Testis (tissue), 3 donors: ENCODE measurements around the gene HUNK. TPM values are rescaled to one million over a fixed set of nuclear protein-coding genes. Genes with fewer than 3 reads are reported as not detected.

Experiments used
- DNase-seq: peaks from one replicate; pipeline ENCODE4 v3.0.0-alpha.2; 2019
- H3K27ac ChIP-seq, 2 donors: fragments of 200-600 bp; sonication (generic); one replicate each; pipeline ENCODE4 v1.5.1; 2019
- H3K27me3 ChIP-seq: fragments of 200-600 bp; sonication (generic); one replicate; pipeline ENCODE4 v1.5.1; 2019
- H3K36me3 ChIP-seq: fragments of 200-600 bp; sonication (generic); one replicate; pipeline ENCODE4 v1.5.1; 2017; ENCODE audit warnings: low read depth; ENCODE audit errors: missing control alignments
- H3K4me1 ChIP-seq: fragments of 200-600 bp; sonication (generic); one replicate; pipeline ENCODE4 v1.5.1; 2019
- H3K4me3 ChIP-seq, 2 donors: fragments of 200-600 bp; sonication (generic); one replicate each; pipeline ENCODE4 v1.5.1; 2017 to 2019
- H3K9me3 ChIP-seq: fragments of 200-600 bp; sonication (generic); one replicate; pipeline ENCODE4 v1.5.1; 2017
- POLR2A ChIP-seq: fragments of 450-650 bp; IDR thresholded peaks from one replicate; pipeline ENCODE4 v1.6.1; 2017; ENCODE audit warnings: antibody characterized with exemption, mild to moderate bottlenecking, moderate library complexity
- WGBS, 2 donors: methylation state at CpG; one replicate each; pipeline ENCODE4 v1.1.5; 2018; 5-methylcytosine and 5-hydroxymethylcytosine counted together
- intact Hi-C: fragments of 100-400 bp; cut with DNase I; formaldehyde crosslinking; loops from one replicate; pipeline ENCODE4 v1.15.1; 2023; ENCODE audit warnings: low total_unique reads
- polyA plus RNA-seq: library from polyadenylated mRNA; stranded (reverse); fragments of 350-450 nt; fragmentation: Illumina TruSeq; extraction: RNeasy Lipid Tissue Mini Kit (QIAGEN cat#74804); gene quantifications from one replicate; pipeline ENCODE4 v1.2.3, GENCODE V29; 2014; ENCODE audit warnings: low read depth, low replicate concordance; ENCODE audit not compliant: insufficient read depth
- total RNA-seq, 2 donors: library from RNA; depleted of rRNA; stranded (reverse); fragments of >200 nt; gene quantifications; one replicate each; pipeline ENCODE4 v1.2.3, GENCODE V29; 2016
- TF ChIP-seq, protein P1 (sequence below), 3 experiments: fragments of 450-650 bp in 2 of 3; fragments of 200-600 bp in 1 of 3; sonication (generic) in 1 of 3; IDR thresholded peaks; one replicate each; pipeline ENCODE4 v1.5.1; 2016 to 2019; ENCODE audit warnings: antibody characterized with exemption in 3 of 3, mild to moderate bottlenecking in 2 of 3, moderate library complexity in 1 of 3

HUNK gene
- total and polyA plus RNA-seq, 3 donors from 2014 or later, result 2.1 to 7.6 (median 6.8) TPM

DNA sequence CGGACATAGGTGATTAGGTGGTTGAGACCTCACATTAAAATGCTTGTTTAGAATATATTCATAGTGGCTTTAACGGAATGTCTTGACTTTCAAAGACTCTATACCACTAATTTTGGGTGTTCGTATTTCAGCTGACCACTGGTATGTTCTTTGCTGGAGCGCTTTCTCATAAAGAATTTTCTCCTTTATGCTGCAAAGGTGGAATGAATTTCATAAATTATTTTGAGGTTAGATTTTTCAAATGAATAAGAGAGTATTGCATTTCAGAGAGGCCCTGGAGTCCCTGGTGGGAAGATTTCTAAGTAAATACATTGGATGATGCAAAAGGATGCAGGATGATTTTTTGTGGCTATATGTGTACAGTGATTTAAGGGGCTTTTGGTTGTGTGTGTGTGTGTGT is 55.8 kb downstream of the HUNK start:
- H3K27me3 ChIP-seq, result no peaks in the 10 kb centered on the region
- 96% methylated on average over 4 of the region's 4 CpGs for WGBS, 2 donors
- H3K9me3 ChIP-seq, result no peaks in the 10 kb centered on the region
- H3K4me3 ChIP-seq, result no peak overlapping the region
- no peaks in the 10 kb centered on the region for H3K4me1 ChIP-seq
- no peak for DNase-seq
- H3K36me3 ChIP-seq, result no peaks in the 10 kb centered on the region
- TF ChIP-seq POLR2A, result no peak
- TF ChIP-seq, protein P1, sequence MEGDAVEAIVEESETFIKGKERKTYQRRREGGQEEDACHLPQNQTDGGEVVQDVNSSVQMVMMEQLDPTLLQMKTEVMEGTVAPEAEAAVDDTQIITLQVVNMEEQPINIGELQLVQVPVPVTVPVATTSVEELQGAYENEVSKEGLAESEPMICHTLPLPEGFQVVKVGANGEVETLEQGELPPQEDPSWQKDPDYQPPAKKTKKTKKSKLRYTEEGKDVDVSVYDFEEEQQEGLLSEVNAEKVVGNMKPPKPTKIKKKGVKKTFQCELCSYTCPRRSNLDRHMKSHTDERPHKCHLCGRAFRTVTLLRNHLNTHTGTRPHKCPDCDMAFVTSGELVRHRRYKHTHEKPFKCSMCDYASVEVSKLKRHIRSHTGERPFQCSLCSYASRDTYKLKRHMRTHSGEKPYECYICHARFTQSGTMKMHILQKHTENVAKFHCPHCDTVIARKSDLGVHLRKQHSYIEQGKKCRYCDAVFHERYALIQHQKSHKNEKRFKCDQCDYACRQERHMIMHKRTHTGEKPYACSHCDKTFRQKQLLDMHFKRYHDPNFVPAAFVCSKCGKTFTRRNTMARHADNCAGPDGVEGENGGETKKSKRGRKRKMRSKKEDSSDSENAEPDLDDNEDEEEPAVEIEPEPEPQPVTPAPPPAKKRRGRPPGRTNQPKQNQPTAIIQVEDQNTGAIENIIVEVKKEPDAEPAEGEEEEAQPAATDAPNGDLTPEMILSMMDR (IDR thresholded peaks at IDR 0.05), result no peak
- intact Hi-C loops, result no loop called here
- no peak overlapping the region for H3K27ac ChIP-seq

DNA sequence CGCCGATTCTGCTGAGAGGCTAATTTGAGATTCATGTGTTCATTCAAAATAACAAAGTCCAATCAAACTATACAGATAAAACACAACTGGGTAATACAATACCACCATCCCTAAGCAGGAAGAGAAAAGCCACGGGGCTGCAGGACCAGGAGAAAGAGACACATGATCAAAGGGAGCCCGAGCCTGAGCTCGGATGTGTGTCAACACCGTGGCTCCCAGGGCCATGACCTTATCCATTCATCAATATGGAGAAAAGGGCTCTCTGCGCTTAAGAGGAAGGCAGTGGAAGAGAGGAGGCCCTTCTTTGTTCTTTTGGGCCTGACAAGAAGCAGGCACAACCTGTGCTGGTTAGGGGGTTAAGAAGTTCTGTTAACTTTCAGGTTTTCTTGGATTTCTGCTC is 56.7 kb downstream of the HUNK start:
- Histone ChIP-seq H3K27ac (no peak overlapping the region), H3K4me3 (no peak overlapping the region), H3K9me3 (no peaks in the 10 kb centered on the region), H3K27me3 (no peaks in the 10 kb centered on the region), H3K4me1 (no peaks in the 10 kb centered on the region), H3K36me3 (no peaks in the 10 kb centered on the region)
- no peak for DNase-seq
- TF ChIP-seq POLR2A, result no peak
- TF ChIP-seq, protein P1 (IDR thresholded peaks at IDR 0.05), result no peak
- intact Hi-C loops, result no loop called here
- 78% methylated on average over 7 of the region's 7 CpGs for WGBS, 2 donors

DNA sequence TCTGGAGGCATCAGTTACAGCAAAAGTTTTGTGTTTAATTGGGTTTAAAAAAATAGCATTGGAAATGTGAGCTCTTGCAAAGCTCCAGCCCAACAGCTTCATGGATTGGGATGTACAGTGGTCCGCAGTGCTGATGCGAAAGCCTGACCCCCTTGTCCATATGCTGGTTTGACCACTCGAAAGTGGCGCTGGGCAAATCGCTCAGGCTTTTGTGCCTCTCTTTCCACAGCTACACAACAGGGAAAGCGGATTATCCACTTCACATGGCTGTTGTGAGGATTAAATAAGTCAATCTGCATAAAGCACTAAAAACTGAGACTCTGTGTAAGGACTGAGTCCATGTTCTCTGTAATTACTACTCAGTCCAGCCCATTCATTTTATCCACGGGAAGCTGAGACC is 57.2 kb downstream of the HUNK start:
- Histone ChIP-seq H3K9me3 (no peaks in the 10 kb centered on the region), H3K4me3 (no peak overlapping the region), H3K27ac (no peak overlapping the region), H3K27me3 (no peaks in the 10 kb centered on the region), H3K36me3 (no peaks in the 10 kb centered on the region), H3K4me1 (no peaks in the 10 kb centered on the region)
- WGBS, 2 donors, result 94 to 95% methylated on average over 6 to 7 of the region's 7 CpGs
- intact Hi-C loops, result no loop called here
- TF ChIP-seq, protein P1 (IDR thresholded peaks at IDR 0.05), result no peak
- no peak for TF ChIP-seq POLR2A
- no peak for DNase-seq

DNA sequence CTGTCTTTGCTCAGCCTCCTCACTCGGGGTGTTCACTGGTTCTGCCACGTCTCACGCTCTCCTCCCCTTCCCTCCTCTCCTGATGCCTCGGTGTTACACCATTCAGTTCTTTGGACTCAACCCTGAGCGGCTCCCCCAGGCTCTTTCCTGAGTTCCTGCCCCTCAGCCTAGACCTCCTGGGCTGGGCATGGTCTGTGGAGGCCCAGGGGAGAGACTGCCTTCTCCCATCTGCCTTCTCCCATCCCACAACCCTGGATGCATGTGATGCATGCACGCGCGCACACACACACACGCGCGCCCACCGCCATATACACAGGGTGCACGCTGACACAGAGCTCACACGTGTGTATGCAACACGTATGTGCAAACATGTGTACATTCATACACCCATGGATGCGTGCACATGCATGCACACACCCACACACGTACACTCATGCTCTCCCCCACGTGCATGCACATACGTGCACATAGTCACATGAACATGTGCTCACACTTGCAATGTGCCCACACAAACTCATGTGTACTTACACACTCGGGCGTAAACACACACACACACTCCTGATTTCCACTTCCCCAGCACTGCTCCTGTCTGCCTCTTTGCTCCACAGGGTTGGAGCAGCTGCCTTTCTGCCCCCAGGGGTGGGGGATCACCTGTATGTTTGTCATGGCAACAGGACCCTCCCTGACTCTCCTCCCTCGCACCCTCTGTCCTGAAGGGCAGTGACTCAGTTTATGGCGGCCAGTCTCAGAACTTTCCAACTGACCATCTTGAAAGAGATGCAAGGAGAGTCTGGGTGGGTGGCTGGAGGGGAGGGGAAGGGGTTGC is 59.0 kb downstream of the HUNK start:
- H3K9me3 ChIP-seq, result no peaks in the 10 kb centered on the region
- H3K27me3 ChIP-seq, result no peaks in the 10 kb centered on the region
- 90 to 93% methylated on average over 23 of the region's 23 CpGs for WGBS, 2 donors
- no peak overlapping the region for H3K4me3 ChIP-seq
- no peaks in the 10 kb centered on the region for H3K36me3 ChIP-seq
- intact Hi-C loops, result no loop called here
- DNase-seq, result no peak
- peaks cover 6% of the 10 kb centered on the region for H3K4me1 ChIP-seq
- no peak for TF ChIP-seq POLR2A
- TF ChIP-seq, protein P1 (IDR thresholded peaks at IDR 0.05), result no peak
- H3K27ac ChIP-seq, result no peak overlapping the region

DNA sequence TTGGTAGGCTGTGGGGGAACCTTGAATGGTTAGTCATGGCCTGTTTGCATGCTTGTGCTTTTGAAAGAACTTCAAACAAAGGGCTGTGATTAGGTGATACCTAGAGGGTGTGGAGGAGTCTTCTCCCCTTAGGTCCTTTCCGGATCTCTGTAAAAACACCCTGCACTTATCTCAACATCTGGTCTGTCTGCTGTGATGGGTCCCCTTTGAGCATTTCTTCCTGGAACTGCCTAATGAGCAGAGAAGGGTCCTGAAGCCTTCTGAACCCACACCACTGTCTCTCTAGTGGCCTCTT is 59.6 kb downstream of the HUNK start:
- Histone ChIP-seq H3K27me3 (no peaks in the 10 kb centered on the region), H3K36me3 (no peaks in the 10 kb centered on the region), H3K4me3 (no peak overlapping the region), H3K4me1 (peaks cover 6% of the 10 kb centered on the region), H3K27ac (no peak overlapping the region), H3K9me3 (no peaks in the 10 kb centered on the region)
- no peak for TF ChIP-seq POLR2A
- TF ChIP-seq, protein P1 (IDR thresholded peaks at IDR 0.05), result no peak
- intact Hi-C loops, result no loop called here
- 55 to 65% methylated on average over 1 of the region's 1 CpG for WGBS, 2 donors
- DNase-seq, result no peak
